Measurements from ENCODE around the gene HEBP1. TPM values are rescaled to one million over a fixed set of nuclear protein-coding genes. Genes with fewer than 3 reads are reported as not detected.

HEBP1 gene
- total RNA-seq, 4 donors from 2014 or later: 68.5 to 196 (median 184) TPM

GRCh38 chr12:13044002-13044905 lies 44.2 kb upstream of the HEBP1 start, which contains the start of gene FAM234B:
Gene FAM234B (plus strand): TSS chr12:13044381. CDS start chr12:13044404, 23 bp downstream.
- Histone ChIP-seq H3K4me1 (peaks cover 0 to 11% (median 0%) of the 10 kb centered on the region in 4 donors), H3K36me3 (no peaks in the 10 kb centered on the region), H3K4me3 (peak within 1 kb of the TSS; percentile 82 to 98 (median 96)), H3K9me3 (no peaks in the 10 kb centered on the region), H3K27ac (peak within 1 kb of the TSS in 3 of 4 donors; percentile 48 to 75 (median 65)), H3K27me3 (no peaks in the 10 kb centered on the region)
- peak; percentile 64 to 89 (median 84) for DNase-seq
- TF ChIP-seq POLR2A (IDR thresholded peaks at IDR 0.05) (peak in 1 of 2 donors; percentile 24), CTCF (IDR thresholded peaks at IDR 0.05) (peak in 1 of 6 experiments; percentile 18)

GRCh38 chr12:13042666-13043230 lies 42.7 kb upstream of the HEBP1 start:
- no peak for TF ChIP-seq CTCF (IDR thresholded peaks at IDR 0.05)
- no peak for TF ChIP-seq POLR2A (IDR thresholded peaks at IDR 0.05)
- no peak overlapping the region for H3K27ac ChIP-seq
- H3K4me3 ChIP-seq: no peak overlapping the region
- no peaks in the 10 kb centered on the region for H3K9me3 ChIP-seq
- H3K36me3 ChIP-seq: no peaks in the 10 kb centered on the region
- no peaks in the 10 kb centered on the region for H3K27me3 ChIP-seq
- DNase-seq: no peak
- peaks cover 0 to 14% (median 0%) of the 10 kb centered on the region in 4 donors for H3K4me1 ChIP-seq

- H3K9me3 ChIP-seq: no peaks in the 10 kb centered on the region
- DNase-seq: no peak
- peaks cover 0 to 14% (median 0%) of the 10 kb centered on the region in 4 donors for H3K4me1 ChIP-seq
- no peak overlapping the region for H3K27ac ChIP-seq
- H3K36me3 ChIP-seq: no peaks in the 10 kb centered on the region
- H3K27me3 ChIP-seq: no peaks in the 10 kb centered on the region
- TF ChIP-seq POLR2A (IDR thresholded peaks at IDR 0.05) (no peak), CTCF (IDR thresholded peaks at IDR 0.05) (no peak)
- H3K4me3 ChIP-seq: no peak overlapping the region
Observed at GRCh38 chr12:13041224-13041623, 41.2 kb upstream of the HEBP1 start.

GRCh38 chr12:13039328-13039956 lies 39.4 kb upstream of the HEBP1 start:
- DNase-seq: peak in 1 of 3 donors; percentile 49
- Histone ChIP-seq H3K9me3 (no peaks in the 10 kb centered on the region), H3K36me3 (no peaks in the 10 kb centered on the region), H3K27ac (peak overlapping the region in 1 of 4 donors; percentile 7), H3K4me3 (no peak overlapping the region), H3K4me1 (peaks cover 0 to 14% (median 0%) of the 10 kb centered on the region in 4 donors), H3K27me3 (no peaks in the 10 kb centered on the region)
- TF ChIP-seq POLR2A (IDR thresholded peaks at IDR 0.05) (no peak), CTCF (IDR thresholded peaks at IDR 0.05) (no peak)

- Histone ChIP-seq H3K27me3 (no peaks in the 10 kb centered on the region), H3K9me3 (no peaks in the 10 kb centered on the region), H3K36me3 (no peaks in the 10 kb centered on the region), H3K4me1 (peaks cover 0 to 14% (median 0%) of the 10 kb centered on the region in 4 donors), H3K4me3 (no peak overlapping the region), H3K27ac (no peak overlapping the region)
- DNase-seq: no peak
- no peak for TF ChIP-seq CTCF (IDR thresholded peaks at IDR 0.05)
- no peak for TF ChIP-seq POLR2A (IDR thresholded peaks at IDR 0.05)
Observed at GRCh38 chr12:13038491-13039161, 38.6 kb upstream of the HEBP1 start.

All from Peyer's patch (tissue), 4 donors.